CD4-positive, alpha-beta T cell treated with Interleukin-12 subunit alpha and Interleukin-12 subunit beta, for 1 hour (primary cell): ENCODE data around the gene GRP.

Experiments
- DNase-seq: peaks from one replicate; pipeline ENCODE4 v3.0.0-alpha.2; 2020

GRP gene

DNA sequence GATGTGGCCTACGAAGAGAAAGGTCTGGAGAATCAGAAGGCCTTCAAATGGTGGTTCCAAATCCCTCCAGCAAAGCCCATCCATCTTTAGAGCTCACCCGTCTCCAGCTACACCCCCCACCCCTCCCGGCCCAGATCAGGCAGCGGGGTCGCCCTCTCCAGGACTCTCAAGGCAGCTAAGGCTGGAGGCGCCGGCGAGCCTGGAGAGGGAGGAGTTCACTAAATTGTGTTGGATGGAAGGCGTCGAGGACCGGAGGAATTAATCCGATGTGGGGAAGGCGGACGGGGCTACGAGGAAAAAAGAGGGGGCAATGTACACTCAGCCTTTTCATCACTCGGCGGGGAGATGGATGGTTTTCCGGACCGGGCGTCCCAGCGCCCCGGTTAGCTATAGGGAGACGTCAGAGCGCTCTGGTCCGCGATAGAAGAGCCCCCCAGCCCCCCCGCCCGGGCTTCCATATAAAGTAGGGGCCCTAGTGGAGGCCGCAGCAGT is at the start of gene GRP:
GRP (plus strand) TSS at position 487 of the 492 bp plus-strand sequence. CDS start 108 bp downstream, outside the sequence.
- DNase-seq, result no peak

DNA sequence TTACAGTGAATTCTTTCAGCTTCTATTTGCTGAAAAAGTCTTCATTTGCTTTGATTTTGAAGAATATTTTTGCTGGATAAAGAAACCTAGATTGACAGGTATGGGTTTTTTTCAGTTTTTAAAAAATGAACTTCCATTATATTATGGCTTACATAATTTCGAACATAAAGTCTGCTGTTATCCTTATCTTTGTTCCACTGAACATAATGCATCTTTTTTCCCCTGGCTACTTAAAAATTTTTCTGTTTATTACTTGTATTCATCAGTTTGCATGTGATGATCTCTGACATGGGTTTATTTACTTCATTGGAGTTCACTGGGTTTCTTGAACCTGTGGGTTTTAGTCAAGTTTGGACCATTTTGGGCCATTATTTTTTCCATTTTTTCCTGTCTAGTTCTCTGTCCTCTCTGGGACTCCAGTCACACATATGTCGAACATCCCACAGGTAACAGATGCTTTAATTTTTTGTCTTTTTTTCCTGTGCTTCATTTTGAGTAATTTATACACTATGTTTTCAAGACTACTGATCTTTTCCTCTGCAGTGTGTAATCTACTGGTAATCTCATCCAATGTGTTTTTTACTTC is 47.2 kb upstream of the GRP start:
- DNase-seq, result no peak

DNA sequence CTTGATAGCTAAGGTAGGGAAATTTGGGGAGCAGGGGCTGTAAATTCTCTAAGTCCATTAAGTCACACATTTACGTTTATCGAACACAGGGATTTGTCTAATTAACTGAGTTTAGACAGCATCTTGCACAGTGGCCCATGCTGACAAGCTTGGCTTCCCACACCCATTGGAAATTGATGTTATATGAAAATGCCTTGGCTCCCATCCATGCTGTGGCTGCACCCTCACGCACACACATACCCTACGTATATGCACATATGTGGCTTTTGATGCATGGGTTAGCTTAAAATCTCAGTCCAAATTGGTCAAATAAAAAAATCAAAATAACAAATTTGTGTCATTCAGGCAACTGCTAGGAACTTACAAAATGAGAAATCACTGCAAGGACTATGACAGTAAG is 42.5 kb upstream of the GRP start:
- DNase-seq, result no peak

DNA sequence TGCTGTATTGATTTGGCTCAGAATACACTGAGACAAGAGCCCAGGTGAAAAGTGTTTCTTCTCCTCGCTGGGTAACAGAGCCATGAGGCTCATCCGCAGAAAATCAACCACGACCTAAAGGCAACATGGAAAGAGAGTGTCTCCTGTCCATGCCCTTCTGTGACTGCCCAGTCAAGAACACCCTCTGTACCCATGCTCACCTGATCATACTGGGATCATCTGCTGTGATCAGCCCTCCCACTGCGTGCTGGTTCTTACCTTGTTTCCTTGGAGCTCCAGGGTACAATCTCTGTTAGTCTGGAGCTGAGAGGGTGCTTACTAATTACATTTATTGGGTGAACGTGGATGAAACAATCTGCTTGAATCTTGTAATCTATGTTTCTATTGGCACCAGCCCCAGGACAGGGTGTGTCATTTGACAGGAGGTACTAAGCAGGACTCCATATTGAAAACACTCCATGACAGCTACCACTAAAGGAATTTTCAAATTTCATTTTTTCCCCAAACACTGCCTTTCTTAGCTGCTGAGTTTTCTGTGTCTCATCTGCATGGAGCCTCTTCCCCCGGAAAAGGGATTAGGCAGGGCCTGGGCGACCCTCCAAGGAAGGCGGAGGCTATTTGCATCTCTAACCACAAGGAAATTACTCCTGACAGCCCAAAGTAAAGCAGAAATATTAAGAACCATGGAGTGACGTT is 39.7 kb upstream of the GRP start:
- no peak for DNase-seq

DNA sequence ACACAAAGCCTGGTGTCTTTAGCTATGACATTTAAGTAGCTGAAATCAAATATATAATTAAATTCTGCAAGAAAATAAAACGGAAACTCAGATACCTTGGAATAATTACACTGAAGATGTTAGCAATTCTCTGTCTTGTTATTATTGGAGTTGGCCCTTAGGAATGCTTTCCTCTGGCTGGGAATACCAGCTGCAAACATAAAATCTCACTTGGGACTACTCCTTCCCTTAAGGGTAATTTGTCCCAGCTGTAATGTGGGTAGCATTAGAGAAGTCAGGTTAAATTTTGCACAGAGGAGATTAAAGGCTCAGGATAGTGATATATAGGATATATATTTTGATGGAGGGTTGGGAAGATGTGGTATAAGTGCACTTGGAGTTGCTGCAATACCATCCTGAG is 37.3 kb upstream of the GRP start:
- DNase-seq, result no peak

DNA sequence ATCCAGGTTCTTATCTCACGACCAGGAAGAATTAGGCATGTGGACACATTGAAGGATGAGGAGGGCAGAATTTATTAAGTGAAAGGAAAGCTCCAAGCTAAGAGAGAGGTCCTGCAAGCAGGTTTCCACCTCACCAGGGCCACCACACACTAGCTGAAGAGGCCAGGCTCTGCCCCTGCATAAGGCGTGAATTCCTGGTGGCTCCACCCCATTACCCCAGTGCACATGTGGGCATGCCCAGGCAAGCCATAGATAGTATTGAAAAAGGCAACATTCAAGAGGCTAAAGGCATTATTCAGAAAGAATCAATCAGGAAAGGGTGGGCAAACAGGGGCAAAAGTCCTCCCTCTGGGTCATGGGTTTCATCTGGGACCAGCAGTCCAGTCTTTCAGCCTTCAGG is 30.9 kb upstream of the GRP start:
- DNase-seq, result no peak

DNA sequence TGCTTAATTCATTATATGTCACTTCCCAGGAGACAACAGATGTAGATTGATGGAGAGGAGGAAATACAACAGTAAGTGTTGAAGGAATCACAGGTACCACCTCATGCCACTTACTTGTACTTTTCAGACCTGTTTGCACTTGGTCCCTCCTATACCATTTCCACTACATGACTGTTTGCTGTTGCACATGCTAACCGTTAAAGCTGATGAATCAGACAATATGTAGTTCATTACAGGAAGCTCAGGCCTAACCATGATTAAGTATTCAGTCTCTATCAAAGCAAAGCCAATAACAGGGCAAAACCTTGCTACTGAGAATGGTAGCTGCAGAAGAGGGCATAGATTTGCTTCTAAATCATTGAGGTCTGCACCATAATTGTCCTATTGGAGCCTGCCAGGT is 30.2 kb upstream of the GRP start:
- DNase-seq, result no peak

DNA sequence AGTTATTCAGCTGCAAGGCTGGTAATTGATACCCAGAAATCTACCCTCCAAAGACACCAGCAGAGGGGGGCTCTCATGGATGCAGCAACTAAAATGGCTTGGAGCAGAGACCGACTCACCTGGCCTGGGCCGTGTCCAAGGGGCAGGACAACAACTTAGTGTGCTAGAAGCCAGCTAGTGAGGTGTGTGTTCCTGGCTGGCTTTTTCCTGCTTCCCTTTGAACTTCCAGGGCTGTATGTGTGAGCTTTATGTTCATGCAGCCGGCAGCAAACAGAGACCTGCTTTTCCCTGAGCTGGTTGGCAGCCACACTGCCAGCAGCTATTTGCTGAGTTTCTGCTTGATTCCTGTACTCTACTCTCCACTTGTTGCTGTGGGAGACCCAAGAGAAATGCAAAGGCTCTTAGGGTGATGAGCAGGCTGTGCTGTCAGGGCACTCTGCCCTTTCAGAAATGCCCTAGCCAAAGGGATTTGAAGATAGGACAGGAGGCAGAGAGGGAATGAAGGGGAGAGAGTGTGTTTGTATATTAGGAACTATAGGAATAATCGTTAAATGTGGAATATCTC is 23.7 kb upstream of the GRP start:
- no peak for DNase-seq

DNA sequence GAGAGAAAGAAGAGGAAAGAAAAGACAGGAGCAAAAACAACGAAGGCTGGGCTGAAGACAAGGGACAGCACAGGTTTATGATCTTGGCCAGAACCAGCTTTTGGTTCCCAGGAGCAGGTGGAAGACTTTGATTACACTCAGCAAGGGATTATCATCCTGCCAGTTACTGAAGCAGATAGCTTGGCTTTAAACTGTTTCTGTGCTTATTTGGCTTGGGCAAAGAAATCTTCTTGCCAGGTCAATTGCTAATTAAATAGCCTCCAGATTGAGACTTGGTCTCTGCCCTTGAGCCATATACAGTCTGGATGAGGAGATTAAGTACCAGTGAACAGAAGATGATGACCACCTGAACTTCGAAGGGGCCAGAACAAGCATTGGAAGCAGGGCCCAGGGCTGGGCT is 22.3 kb upstream of the GRP start:
- no peak for DNase-seq

DNA sequence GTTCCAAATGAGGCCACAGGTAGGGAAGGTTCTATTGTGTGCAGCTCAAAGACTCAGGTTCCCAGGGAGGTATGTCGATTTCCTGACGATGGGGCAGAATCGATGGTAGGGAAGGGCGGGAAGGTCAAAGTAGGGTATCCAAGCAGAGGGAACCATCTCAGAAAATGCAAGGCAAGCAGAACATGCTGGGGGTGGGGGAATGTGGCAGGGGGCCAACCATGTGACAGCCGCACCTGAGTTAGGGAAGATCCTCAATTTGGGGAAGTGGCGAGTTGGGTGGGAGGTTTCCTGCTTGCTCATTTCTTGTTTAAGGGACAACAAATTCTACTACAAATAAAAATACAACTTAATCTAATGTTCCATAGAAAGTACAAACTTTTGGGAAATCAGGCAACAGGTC is 21.7 kb upstream of the GRP start:
- DNase-seq, result no peak

DNA sequence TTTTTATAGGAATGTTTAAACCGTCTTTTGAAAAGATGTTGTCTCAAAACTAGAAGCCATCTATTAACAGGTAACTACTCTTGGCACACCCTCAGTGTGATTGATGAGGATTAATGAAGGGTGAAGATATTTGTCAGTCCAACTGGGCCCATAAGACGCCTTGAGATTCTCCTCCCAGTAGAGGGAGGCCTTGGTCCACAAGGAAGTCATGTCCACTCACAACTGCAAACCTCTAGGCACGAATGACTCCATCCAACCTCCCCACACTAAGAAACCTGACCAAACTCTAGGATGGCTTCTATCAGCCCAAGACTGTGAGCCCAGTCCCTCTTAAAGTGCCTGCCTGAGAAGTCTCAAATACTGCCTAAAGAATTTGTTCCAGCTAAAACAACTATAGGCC is 19.2 kb upstream of the GRP start:
- DNase-seq, result no peak

DNA sequence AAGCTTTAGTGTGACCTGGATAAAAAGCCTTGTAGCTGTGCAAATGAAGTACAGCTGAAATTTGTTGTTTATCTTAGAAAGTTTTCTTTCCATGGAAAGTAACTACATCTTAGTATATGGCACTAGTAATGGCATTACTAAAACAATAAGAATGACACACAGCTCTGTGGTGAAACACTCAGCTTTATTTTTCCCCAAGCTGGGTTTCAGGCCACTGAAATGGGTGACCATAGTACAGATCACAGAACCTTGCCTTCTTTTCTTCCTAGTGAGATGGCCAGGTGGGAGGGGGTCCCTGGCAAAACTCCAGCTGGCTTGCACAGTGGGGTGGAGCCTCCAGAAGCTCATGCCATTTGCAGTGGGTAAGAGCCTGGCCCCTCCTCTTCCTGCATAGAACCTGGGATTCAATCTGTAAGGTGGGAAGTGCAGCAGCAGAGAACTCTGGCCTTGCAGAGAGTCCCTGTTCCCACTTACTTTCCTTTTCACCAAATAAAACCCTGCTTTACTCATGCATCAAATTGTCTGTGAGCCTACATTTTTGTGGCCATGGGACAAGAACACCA is 17.6 kb upstream of the GRP start:
- no peak for DNase-seq

DNA sequence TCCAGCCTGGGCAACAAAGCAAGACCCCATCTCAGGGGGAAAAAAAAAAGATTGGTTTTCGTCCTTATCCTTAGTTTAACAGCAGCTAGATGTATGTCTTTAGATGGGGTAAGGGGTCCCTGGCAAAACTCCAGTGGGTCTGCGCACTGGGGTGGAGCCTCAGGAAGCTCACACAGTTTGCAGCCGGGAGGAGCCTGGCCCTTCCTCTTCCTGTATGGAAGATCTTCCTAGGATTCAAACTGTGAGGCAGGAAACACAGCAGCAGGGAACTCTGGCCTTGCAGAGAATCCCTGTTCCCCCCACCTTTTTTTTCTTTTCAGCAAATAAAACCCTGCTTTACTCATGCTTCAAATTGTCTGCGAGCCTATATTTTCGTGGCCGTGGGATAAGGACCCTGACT is 12.5 kb upstream of the GRP start:
- no peak for DNase-seq

DNA sequence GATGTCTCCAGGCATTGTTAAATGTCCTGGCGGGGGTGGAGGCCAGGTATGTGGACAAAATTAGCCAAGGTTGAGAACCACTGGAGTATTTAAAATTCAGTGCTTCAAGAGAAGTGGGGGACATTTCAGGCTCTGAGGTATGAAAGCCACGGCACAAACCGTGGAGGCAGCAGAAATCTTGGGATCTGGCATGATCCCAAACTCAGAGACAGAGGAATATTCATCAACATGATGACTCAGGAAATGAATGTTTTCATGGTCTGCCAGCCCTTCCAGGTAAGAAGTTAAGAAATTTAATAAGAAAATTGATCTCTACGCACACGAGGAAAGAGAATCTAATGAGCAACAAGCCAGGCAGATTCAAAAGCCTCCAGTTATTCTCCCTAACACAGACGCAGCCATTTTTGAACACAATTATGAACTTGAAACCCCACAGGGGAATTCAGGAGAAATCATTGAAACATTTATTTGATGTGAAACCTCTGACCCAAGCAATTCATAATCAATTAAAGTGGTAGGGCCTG is 11.3 kb upstream of the GRP start:
- no peak for DNase-seq

DNA sequence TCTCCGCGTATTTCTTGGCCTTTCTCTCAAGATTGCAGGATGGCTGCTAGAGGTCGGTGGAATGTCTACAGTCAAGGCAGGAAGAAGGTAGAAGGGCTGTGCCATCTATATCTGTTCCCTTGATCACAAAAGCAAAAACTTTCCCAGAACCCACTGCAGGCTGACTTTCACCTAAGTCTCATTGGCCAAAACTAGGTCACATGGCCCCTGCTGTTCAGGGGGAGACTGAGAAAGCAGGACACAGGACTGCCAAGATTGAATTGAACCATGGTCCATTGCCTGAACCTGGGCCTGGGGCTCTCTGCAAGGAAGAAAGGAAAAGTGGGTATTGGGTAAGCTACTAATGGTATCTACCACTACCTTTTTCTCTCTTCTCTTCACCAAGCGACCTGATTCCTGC is 9.7 kb upstream of the GRP start:
- DNase-seq, result no peak

DNA sequence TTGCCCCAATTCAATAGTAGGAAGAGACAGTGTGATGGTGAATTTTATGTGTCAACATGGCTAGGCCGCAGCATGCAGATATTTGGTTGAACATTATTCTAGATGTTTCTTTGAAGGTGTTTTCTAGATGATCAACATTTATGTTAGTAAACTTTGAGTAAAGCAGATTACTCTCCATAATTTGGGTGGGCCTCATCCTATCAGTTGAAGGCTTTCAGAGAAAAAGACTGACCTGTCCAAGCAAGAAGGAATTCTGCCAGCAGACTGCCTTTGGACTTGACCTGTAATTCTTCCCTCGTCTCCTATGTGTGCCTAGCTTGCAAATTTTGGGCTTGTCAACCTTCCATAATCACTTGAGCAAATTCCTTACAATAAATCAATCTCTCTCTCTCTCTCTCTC is 8.3 kb upstream of the GRP start:
- DNase-seq, result no peak

DNA sequence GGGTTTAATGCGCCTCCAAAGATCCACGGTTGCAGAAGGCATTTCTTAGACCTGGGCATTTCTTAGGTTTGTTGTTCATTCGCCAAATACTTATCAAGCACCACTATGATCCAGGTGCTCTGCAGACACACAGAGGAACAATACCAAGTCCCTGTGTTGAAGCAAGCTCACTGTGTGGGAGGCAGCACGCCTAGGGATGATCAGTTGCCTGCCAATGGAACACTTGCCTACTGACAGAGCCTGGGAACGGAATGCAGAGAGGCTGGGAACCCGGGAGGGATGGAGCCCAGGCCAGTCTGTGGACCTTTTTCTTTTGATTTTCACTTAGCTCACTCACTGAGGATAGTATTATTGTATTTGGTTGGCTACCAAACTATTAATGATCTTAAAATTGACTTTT is 1.9 kb upstream of the GRP start:
- DNase-seq, result no peak

DNA sequence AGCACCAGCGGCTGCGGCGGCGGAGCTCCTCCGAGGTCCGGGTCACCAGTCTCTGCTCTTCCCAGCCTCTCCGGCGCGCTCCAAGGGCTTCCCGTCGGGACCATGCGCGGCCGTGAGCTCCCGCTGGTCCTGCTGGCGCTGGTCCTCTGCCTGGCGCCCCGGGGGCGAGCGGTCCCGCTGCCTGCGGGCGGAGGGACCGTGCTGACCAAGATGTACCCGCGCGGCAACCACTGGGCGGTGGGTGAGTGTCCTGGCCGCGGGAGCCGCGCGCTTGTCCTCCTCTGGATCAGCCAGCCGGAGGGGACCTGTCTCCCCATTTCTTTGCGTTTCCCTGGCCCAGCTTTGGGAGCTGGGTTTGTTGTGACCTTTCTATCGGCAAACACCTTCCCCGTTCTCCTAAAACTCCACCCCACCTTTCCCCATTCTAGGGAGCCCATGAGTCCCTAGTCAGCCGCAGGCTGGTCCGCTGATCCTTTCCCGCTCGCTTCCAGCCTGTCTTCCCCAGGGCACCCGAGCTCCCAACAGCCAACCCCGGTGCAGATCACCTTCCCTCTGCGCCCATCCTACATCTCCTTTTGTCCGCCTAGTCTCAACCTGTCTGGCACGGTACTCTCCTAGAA is 316 bp downstream of the GRP start:
- DNase-seq, result no peak

DNA sequence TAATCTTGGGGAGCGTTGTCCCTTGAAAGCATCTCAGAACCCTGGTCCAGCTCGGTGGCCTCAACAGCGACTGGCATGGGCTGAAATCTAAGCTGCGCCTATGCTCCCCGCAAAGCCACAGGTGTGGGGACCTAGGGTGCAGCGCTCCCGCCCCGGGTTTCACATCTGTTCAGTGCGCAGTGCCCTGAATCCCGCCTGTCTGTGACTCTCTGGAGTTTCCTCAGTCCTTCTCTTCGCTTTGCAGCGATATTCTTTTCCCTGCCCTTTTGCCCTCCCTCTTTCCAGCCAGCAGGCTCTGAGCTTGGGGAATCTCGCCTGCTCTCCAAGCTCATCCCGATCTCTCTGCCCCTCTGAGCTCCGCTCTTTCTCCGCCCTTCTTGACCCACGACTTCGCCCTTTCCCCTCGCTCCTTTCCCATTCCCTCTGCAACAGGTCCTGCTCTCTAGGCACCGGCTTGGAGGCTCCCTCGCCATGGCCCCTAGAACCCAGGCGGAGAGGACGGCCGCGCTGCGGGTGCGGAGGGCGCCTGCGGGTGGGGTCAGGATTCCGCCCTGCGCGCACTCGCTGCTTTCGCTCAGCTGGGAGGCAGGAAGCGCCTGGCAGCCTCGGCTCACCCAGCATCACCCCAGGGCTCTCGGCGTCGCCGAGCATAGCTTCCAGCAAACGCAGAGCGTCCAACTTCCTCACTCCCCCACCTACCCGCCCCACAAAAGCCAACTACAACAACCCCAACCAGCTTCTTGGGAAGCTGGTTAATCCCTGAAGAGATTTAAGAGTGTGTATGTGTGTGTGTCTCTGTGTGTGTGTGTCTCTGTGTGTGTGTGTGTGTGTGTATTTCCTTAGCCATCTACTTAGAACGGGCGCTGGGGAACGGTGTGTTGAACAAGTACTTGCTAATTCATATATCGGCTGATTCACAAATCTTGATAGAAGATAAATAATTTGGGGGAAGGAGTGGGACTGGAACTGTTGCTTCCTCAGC is 1.1 kb downstream of the GRP start:
- no peak for DNase-seq

DNA sequence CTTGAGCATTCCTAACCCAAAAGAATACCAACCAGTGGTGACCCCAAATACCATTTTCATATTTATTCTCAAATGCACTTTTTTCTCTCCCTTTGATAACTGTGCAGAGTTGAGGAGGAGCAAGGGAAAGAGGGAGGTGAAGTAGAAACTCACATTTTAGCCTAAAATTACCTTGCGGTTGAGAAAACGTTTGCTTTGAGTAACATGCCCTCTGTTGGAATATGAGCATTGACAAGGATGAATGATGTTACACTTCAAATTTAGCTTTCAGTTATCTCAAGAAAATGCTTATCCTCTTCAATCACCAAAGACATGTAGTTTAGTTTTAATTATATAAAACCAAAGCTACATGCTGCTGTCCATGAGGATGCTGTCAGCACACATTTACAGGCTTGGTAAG is 2.4 kb downstream of the GRP start:
- DNase-seq, result no peak

DNA sequence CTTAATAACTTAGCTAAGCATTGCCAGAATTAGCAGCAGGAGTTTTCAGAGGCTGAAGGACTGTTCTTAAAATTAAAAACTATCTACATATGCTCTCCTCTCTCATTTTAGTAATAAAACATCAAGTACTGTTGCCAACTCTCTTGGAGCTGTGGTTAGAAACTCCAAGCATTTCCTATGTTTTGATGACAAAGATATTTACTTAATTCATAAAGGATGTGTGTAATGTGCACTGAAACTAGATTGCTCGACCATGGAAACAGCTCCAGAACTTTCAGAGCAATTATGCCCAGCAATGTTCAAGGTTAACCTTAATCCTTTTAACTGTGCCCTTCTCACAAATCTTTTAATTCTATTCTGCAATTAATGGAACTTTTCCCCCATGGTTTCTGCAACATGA is 8.4 kb downstream of the GRP start:
- DNase-seq, result no peak

DNA sequence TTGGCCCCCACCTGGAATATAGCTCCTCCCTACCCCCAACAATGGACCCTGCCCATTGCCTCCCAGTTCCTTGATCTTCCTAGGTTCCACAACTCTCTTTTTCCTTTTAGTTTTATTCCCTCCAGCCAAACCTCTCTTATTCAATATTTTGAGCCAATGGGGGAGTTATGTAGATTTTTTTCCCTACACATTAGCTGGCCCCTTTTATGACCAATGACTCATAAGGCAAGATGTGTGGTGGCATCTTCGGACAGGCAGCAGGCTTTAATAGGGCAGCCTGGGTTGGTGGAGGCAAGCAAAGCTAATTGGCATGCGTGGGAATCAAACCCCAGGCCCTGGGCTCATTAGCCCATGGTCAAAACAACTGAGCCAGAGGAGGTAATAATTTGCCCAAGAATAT is 9.2 kb downstream of the GRP start:
- no peak for DNase-seq
